HG03066 (cell line): ENCODE measurements around the gene ACTR6.
"Not testable (repeated sequence)": the region's sequence is repeated elsewhere in the genome, so short reads cannot be mapped to it uniquely, and the experiment has no call there.

Source experiments
- ATAC-seq: cut with Tn5 transposase; IDR thresholded peaks from one replicate; pipeline ENCODE4 v1.9.1; 2021; ENCODE audit warnings: low read depth; ENCODE audit not compliant: unreplicated experiment

The ACTR6 gene

GRCh38 chr12:100184549-100185145 lies 16.0 kb upstream of the ACTR6 start:
- ATAC-seq: no peak

- peak; percentile 66 for ATAC-seq
These were observed 15.2 kb upstream of the ACTR6 start for GRCh38 chr12:100185361-100185894.

GRCh38 chr12:100186071-100186470 lies 14.5 kb upstream of the ACTR6 start:
- ATAC-seq: no peak

GRCh38 chr12:100187068-100187467 lies 13.5 kb upstream of the ACTR6 start:
- ATAC-seq: no peak

- no peak for ATAC-seq
These were observed 12.6 kb upstream of the ACTR6 start for GRCh38 chr12:100187857-100188519.

GRCh38 chr12:100188888-100189635 lies 11.6 kb upstream of the ACTR6 start:
- not testable (repeated sequence) for ATAC-seq

- no peak for ATAC-seq
These were observed 10.8 kb upstream of the ACTR6 start for GRCh38 chr12:100189636-100190394.

- ATAC-seq: no peak
These were observed 7.5 kb upstream of the ACTR6 start for GRCh38 chr12:100193085-100193484.

GRCh38 chr12:100197486-100197885 lies 3.1 kb upstream of the ACTR6 start:
- no peak for ATAC-seq

- ATAC-seq: peak; percentile 1
These were observed 1.6 kb upstream of the ACTR6 start for GRCh38 chr12:100199023-100199346.

- ATAC-seq: peak; percentile 69
These were observed 1.1 kb upstream of the ACTR6 start for GRCh38 chr12:100199347-100200149.

- no peak for ATAC-seq
These were observed 1.2 kb downstream of the ACTR6 start for GRCh38 chr12:100201604-100202423.

- no peak for ATAC-seq
These were observed 6.7 kb downstream of the ACTR6 start for GRCh38 chr12:100207311-100207710.

GRCh38 chr12:100208834-100209233 lies 8.2 kb downstream of the ACTR6 start:
- ATAC-seq: no peak

GRCh38 chr12:100211698-100212097 lies 11.1 kb downstream of the ACTR6 start:
- ATAC-seq: no peak

GRCh38 chr12:100213016-100213891 lies 12.6 kb downstream of the ACTR6 start:
- no peak for ATAC-seq

- ATAC-seq: no peak
These were observed 13.9 kb downstream of the ACTR6 start for GRCh38 chr12:100214518-100214917.

- no peak for ATAC-seq
These were observed 14.6 kb downstream of the ACTR6 start for GRCh38 chr12:100215209-100215608.
